ENCODE results near the gene LRRC56. TPM values are rescaled to one million over a fixed set of nuclear protein-coding genes. Genes with fewer than 3 reads are reported as not detected.
A peak's percentile ranks its signal among the peaks of the same experiment; 100 is the strongest.

The LRRC56 gene
- total RNA-seq, 1 donor from 2014 or later, result 0.13 TPM

- peak; percentile 39 for DNase-seq
- intact Hi-C loops (cut with DNase I), result no loop called here
- ATAC-seq (ENCODE audit: poor library complexity), result no peak
Observed at GRCh38 chr11:533586-534395, 3.5 kb upstream of the LRRC56 start.

- ATAC-seq (ENCODE audit: poor library complexity) (no peak), DNase-seq (peak; percentile 56)
- intact Hi-C loops (cut with DNase I), result no loop called here
Observed at GRCh38 chr11:534396-535209, 2.7 kb upstream of the LRRC56 start.

GRCh38 chr11:535210-535518 is 2.2 kb upstream of the LRRC56 start:
- intact Hi-C loops (cut with DNase I), result no loop called here
- DNase-seq (no peak), ATAC-seq (ENCODE audit: poor library complexity) (no peak)

GRCh38 chr11:535519-536454 is 1.5 kb upstream of the LRRC56 start, which contains the start of gene HRAS:
Gene HRAS (minus strand): TSS chr11:535576.
- intact Hi-C loops (cut with DNase I), result no loop called here
- DNase-seq (peak; percentile 97), ATAC-seq (ENCODE audit: poor library complexity) (peak; percentile 95)

GRCh38 chr11:537622-538430 is 499 bp downstream of the LRRC56 start:
- DNase-seq (no peak), ATAC-seq (ENCODE audit: poor library complexity) (no peak)
- intact Hi-C loops (cut with DNase I), result no loop called here

- intact Hi-C loops (cut with DNase I), result no loop called here
- ATAC-seq (ENCODE audit: poor library complexity) (no peak), DNase-seq (no peak)
Observed at GRCh38 chr11:538431-539051, 1.2 kb downstream of the LRRC56 start.

- intact Hi-C loops (cut with DNase I), result no loop called here
- DNase-seq, result no peak
- no peak for ATAC-seq (ENCODE audit: poor library complexity)
Observed at GRCh38 chr11:539971-540481, 2.7 kb downstream of the LRRC56 start.

- DNase-seq, result no peak
- ATAC-seq (ENCODE audit: poor library complexity), result no peak
- intact Hi-C loops (cut with DNase I), result no loop called here
Observed at GRCh38 chr11:540583-541432, 3.5 kb downstream of the LRRC56 start.

- intact Hi-C loops (cut with DNase I), result no loop called here
- DNase-seq, result peak; percentile 36
- no peak for ATAC-seq (ENCODE audit: poor library complexity)
Observed at GRCh38 chr11:541433-541885, 4.1 kb downstream of the LRRC56 start.

- intact Hi-C loops (cut with DNase I), result no loop called here
- DNase-seq, result no peak
- no peak for ATAC-seq (ENCODE audit: poor library complexity)
Observed at GRCh38 chr11:544817-545166, 7.5 kb downstream of the LRRC56 start.

GRCh38 chr11:545171-545570 is 7.8 kb downstream of the LRRC56 start:
- ATAC-seq (ENCODE audit: poor library complexity) (no peak), DNase-seq (no peak)
- intact Hi-C loops (cut with DNase I), result no loop called here

GRCh38 chr11:548700-549603 is 11.6 kb downstream of the LRRC56 start:
- intact Hi-C loops (cut with DNase I), result no loop called here
- DNase-seq (no peak), ATAC-seq (ENCODE audit: poor library complexity) (no peak)

GRCh38 chr11:550021-550745 is 12.9 kb downstream of the LRRC56 start:
- no peak for ATAC-seq (ENCODE audit: poor library complexity)
- DNase-seq, result no peak
- intact Hi-C loops (cut with DNase I), result loop anchor here (10.0 kb wide), 1 partner anchor 175 kb away; no protein-coding TSS in a partner anchor

GRCh38 chr11:550746-551085 is 13.4 kb downstream of the LRRC56 start:
- DNase-seq (no peak), ATAC-seq (ENCODE audit: poor library complexity) (no peak)
- intact Hi-C loops (cut with DNase I), result loop anchor here (10.0 kb wide), 1 partner anchor 174 kb away; no protein-coding TSS in a partner anchor

GRCh38 chr11:551131-551530 is 13.8 kb downstream of the LRRC56 start:
- intact Hi-C loops (cut with DNase I), result loop anchor here (10.0 kb wide), 1 partner anchor 174 kb away; no protein-coding TSS in a partner anchor
- DNase-seq, result no peak
- no peak for ATAC-seq (ENCODE audit: poor library complexity)

Measured in Right ventricle myocardium superior (tissue), 1 donor.